Thymus (tissue), 14 donors: ENCODE data around the gene OR14C36. TPM values are rescaled to one million over a fixed set of nuclear protein-coding genes. Genes with fewer than 3 reads are reported as not detected.
"Not testable (repeated sequence)": the region's sequence is repeated elsewhere in the genome, so short reads cannot be mapped to it uniquely, and the experiment has no call there.

Experiments used
- DNase-seq, 9 donors: peaks; one replicate each; pipeline ENCODE4 v3.0.0-alpha.2; 2013; ENCODE audit warnings: low spot score in 9 of 9, low read depth in 6 of 9, missing footprints in 1 of 9
- H3K27ac ChIP-seq, 2 donors: one replicate each; pipeline ENCODE4 v1.5.1; 2013; ENCODE audit warnings: control low read depth in 1 of 2, low read depth in 1 of 2, low read length in 1 of 2, mild to moderate bottlenecking in 1 of 2, moderate library complexity in 1 of 2
- H3K27me3 ChIP-seq, 2 donors: one replicate each; pipeline ENCODE4 v1.5.1; 2013; ENCODE audit warnings: low read length in 1 of 2; ENCODE audit not compliant: control insufficient read depth in 2 of 2, insufficient read depth in 1 of 2
- H3K36me3 ChIP-seq, 2 donors: one replicate each; pipeline ENCODE4 v1.5.1; 2013; ENCODE audit warnings: low read length in 1 of 2, mild to moderate bottlenecking in 1 of 2, moderate library complexity in 1 of 2; ENCODE audit not compliant: control insufficient read depth in 2 of 2, insufficient read depth in 2 of 2
- H3K4me1 ChIP-seq, 2 donors: one replicate each; pipeline ENCODE4 v1.5.1; 2013; ENCODE audit warnings: low read length in 2 of 2; ENCODE audit not compliant: control insufficient read depth in 2 of 2, insufficient read depth in 2 of 2
- H3K4me3 ChIP-seq, 2 donors: one replicate each; pipeline ENCODE4 v1.5.1; 2013; ENCODE audit warnings: low read length in 2 of 2, control low read depth in 1 of 2, mild to moderate bottlenecking in 1 of 2
- H3K9me3 ChIP-seq, 2 donors: one replicate each; pipeline ENCODE4 v1.5.1; 2013; ENCODE audit warnings: low read length in 1 of 2, mild to moderate bottlenecking in 1 of 2; ENCODE audit not compliant: control insufficient read depth in 2 of 2, insufficient read depth in 1 of 2
- WGBS: extraction: QIAGEN DNeasy Blood & Tissue Kit; methylation state at CpG from one replicate; pipeline ENCODE4 v1.1.7; 2013; 5-methylcytosine and 5-hydroxymethylcytosine counted together
- long read RNA-seq, 10 donors: transcript quantifications; one replicate each; lab custom pipeline, GENCODE V29; 2026
- polyA plus RNA-seq: library from polyadenylated mRNA; stranded (reverse); fragments of 200-250 nt; gene quantifications from one replicate; pipeline ENCODE4 v1.2.3, GENCODE V29; 2013
- total RNA-seq: library from RNA; stranded (reverse); fragments of 120-200 nt; gene quantifications from one replicate; pipeline ENCODE4 v1.2.4, GENCODE V29; 2013
- donor health status: healthy.

Gene OR14C36, protein sequence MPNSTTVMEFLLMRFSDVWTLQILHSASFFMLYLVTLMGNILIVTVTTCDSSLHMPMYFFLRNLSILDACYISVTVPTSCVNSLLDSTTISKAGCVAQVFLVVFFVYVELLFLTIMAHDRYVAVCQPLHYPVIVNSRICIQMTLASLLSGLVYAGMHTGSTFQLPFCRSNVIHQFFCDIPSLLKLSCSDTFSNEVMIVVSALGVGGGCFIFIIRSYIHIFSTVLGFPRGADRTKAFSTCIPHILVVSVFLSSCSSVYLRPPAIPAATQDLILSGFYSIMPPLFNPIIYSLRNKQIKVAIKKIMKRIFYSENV
- not detected for total RNA-seq
- 0.07 TPM for polyA plus RNA-seq
- long read RNA-seq, donor 1, result 0 reads
- long read RNA-seq, donor 2, result 0 reads
- long read RNA-seq, donor 3, result 0 reads
- long read RNA-seq, donor 4, result 0 reads
- long read RNA-seq, donor 5, result 0 reads
- long read RNA-seq, donor 6, result 0 reads
- long read RNA-seq, donor 7, result 0 reads
- long read RNA-seq, donor 8, result 0 reads
- long read RNA-seq, donor 9, result 0 reads
- long read RNA-seq, donor 10, result 0 reads

DNA sequence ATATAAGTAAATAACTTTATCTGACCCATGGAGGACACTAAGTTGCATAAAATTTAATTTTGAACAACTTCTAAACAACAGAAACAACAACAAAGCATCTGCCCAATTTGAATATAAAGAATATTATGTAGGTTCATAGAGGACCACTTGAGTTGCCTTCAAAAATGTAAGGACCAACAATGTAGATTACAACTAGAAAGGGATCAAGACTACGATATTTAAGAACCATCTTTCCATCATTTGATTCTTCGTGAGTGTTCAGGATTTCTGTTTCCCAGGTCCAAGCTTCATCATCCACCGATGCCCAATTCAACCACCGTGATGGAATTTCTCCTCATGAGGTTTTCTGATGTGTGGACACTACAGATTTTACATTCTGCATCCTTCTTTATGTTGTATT, at the start of gene OR14C36:
TSS of gene OR14C36 (plus strand) at position 301 of the 400 bp plus-strand sequence. CDS start at position 301, 0 bp downstream.
- Histone ChIP-seq H3K36me3 (no peaks in the 10 kb centered on the region), H3K4me3 (no peak within 1 kb of the TSS), H3K9me3 (no peaks in the 10 kb centered on the region), H3K27me3 (no peaks in the 10 kb centered on the region), H3K27ac (no peak within 1 kb of the TSS), H3K4me1 (no peaks in the 10 kb centered on the region)
- 69% methylated on average over 4 of the region's 4 CpGs for WGBS
- DNase-seq, result no peak

DNA sequence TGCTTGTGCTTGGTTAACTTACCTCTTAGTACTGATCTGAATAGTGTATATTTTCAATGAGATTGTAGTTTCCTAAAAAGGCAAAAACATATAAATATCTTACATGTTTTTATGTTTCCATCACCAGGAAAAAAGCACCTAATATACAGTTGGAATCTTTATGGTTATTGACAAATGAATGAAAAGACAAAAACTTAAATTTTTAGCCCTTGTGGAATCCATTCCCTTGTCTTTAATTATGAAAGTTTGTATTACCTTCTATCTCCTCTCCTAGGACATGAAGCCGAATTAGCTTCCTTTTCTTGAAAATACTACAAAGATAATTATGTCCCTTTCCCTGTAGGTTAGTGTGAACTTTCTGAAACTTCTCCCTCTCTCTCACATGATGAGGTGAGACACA, 45.3 kb upstream of the OR14C36 start, which contains the start of gene OR2T12:
TSS of gene OR2T12 (minus strand) at position 101 of the 400 bp plus-strand sequence. CDS start 7,846 bp downstream, outside the sequence.
- Histone ChIP-seq H3K36me3 (no peaks in the 10 kb centered on the region), H3K9me3 (peaks cover 0 to 9% of the 10 kb centered on the region in 2 donors), H3K27me3 (no peaks in the 10 kb centered on the region), H3K4me3 (no peak within 1 kb of the TSS), H3K4me1 (no peaks in the 10 kb centered on the region), H3K27ac (no peak within 1 kb of the TSS)
- no peak for DNase-seq
- WGBS, result 94% methylated on average over 1 of the region's 1 CpG

DNA sequence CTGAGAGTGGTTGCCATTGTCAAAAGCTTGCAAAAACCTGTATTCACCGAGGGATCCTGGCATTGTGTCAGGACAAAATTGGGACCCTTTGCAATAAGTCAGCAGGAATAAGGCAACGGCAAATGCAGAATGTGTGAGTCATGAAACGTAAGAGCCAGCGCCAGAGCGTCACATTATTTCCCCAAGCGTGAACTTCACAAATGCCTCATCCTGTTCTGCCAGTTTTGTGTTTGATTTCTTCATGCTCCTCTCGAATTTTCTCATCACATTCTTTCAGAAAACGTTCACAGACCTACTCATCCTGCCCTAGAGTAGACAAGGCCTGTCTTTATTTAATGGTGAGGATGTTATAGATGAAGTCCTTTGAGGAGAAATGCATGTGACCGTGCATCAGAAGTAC, 42.9 kb upstream of the OR14C36 start:
- 83% methylated on average over 9 of the region's 9 CpGs for WGBS
- H3K27me3 ChIP-seq, DNase-seq: not testable (repeated sequence)

DNA sequence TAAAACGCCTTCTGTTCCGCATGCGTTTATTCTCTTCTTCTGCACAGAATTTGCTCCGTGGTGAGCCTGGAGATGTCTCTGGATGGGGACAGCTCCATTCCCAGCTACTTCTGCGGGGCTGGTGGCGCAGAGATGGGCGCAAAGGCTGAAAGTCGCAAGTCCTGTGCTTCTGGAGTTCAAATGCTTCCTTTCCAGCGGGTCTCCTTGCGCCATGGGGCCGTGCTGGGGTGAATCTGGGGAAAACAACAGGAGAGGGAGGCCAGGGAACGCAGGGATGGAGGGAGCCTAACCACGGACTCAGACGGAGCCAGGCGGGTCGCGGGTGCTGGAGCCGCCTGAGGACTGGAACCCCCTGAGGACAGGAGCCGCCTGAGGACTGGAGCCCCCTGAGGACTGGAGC, 42.5 kb upstream of the OR14C36 start:
- WGBS, result 93% methylated on average over 19 of the region's 19 CpGs

More for the DNA sequence above, 42.9 kb upstream of the OR14C36 start:
- H3K9me3 ChIP-seq, result peaks cover 0 to 13% of the 10 kb centered on the region in 2 donors
- H3K4me1 ChIP-seq, H3K4me3 ChIP-seq, H3K36me3 ChIP-seq, H3K27ac ChIP-seq: not testable (repeated sequence)

DNA sequence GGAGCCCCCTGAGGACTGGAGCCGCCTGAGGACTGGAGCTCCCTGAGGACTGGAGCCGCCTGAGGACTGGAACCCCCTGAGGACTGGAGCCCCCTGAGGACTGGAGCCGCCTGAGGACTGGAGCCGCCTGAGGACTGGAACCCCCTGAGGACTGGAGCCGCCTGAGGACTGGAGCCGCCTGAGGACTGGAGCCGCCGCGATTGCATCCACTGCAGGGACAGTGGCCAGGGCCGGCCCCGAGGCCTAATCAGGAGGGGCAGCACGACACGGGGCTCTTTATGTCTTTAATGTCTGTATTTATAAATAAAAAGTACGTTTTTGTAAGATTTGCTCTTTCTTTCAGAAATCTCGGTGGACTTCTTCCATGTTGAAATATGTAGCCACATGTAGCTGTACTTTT, 41.8 kb upstream of the OR14C36 start:
- not testable (repeated sequence) for H3K27me3 ChIP-seq, DNase-seq, H3K27ac ChIP-seq, H3K4me3 ChIP-seq, H3K36me3 ChIP-seq, H3K4me1 ChIP-seq
- H3K9me3 ChIP-seq, result peaks cover 0 to 13% of the 10 kb centered on the region in 2 donors
- 88% methylated on average over 15 of the region's 15 CpGs for WGBS

More for the DNA sequence above, 42.5 kb upstream of the OR14C36 start:
- Histone ChIP-seq H3K27me3 (no peaks in the 10 kb centered on the region), H3K36me3 (no peaks in the 10 kb centered on the region), H3K4me1 (no peaks in the 10 kb centered on the region), H3K9me3 (peaks cover 0 to 13% of the 10 kb centered on the region in 2 donors), H3K4me3 (no peak overlapping the region), H3K27ac (no peak overlapping the region)
- DNase-seq, result no peak

DNA sequence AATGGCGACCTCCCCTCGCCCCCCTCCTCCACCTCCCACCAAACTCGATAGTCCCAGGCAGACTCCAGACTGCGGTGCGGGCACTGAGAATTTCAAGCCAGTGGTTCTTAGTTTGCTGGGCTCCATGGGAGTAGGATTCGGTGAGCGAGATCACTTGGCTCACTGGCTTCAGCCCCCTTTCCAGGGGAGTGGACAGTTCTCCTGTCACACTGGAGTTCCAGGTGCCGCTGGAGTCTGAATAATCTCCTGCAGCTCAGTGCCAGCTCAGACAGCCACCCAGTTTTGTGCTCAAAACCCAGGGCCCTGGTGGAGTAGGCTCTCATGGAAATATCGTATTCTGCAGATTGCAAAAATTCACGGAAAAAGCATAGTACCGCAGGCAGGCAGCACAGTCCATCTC, 31.8 kb upstream of the OR14C36 start:
- Histone ChIP-seq H3K4me3 (no peak overlapping the region), H3K36me3 (no peaks in the 10 kb centered on the region), H3K27ac (no peak overlapping the region), H3K9me3 (peaks cover 0 to 24% of the 10 kb centered on the region in 2 donors), H3K27me3 (no peaks in the 10 kb centered on the region), H3K4me1 (no peaks in the 10 kb centered on the region)
- 87% methylated on average over 11 of the region's 11 CpGs for WGBS
- no peak for DNase-seq

DNA sequence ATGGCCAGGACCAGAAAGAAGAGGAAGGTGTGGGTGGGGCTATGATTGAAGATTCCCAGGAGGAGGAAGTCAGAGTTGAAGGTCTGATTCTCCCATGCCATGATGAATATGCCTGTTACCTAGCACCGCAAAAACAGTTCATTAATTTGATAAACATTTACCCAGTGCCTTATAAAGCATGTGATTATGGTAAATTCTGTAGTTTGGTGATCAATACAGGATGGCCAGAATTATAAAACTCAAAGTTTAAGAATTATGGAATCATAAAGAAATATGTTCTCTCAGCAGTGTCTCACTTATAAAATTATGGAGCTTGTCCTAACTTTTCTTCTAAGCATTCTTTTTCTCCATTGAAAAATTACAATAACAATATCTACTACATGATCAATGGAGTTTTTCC, 24.1 kb upstream of the OR14C36 start, which contains the start of gene OR2M7:
TSS of gene OR2M7 (minus strand) at position 101 of the 400 bp plus-strand sequence. CDS start at position 101, 0 bp downstream.
- no peaks in the 10 kb centered on the region for H3K27me3 ChIP-seq

DNA sequence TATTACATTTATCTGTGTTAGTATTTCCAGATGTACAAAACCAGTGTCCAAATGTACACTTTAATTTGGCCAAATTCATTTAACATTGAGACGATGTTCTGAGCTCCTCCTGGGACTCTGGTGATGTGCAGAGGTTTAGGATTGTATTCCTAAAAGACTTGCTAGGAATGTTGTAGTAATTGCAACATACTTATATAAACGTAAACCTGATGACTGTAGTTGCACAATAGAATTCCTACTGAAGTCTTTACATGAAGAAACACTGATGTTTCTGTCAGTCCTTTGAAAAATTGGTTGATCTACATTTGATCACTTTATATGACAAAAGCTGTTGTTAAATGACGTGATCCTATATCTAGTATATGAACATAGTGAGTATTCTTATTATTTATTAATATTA, 5.1 kb upstream of the OR14C36 start:
- WGBS, result 57% methylated on average over 3 of the region's 3 CpGs
- no peak for DNase-seq
- H3K27me3 ChIP-seq, result no peaks in the 10 kb centered on the region

More for the DNA sequence above, 24.1 kb upstream of the OR14C36 start, which contains the start of gene OR2M7:
- no peaks in the 10 kb centered on the region for H3K4me1 ChIP-seq
- no peak within 1 kb of the TSS for H3K4me3 ChIP-seq
- no peak within 1 kb of the TSS for H3K27ac ChIP-seq
- no peaks in the 10 kb centered on the region for H3K9me3 ChIP-seq
- no peak for DNase-seq
- H3K36me3 ChIP-seq, result no peaks in the 10 kb centered on the region
- 96% methylated on average over 1 of the region's 1 CpG for WGBS

DNA sequence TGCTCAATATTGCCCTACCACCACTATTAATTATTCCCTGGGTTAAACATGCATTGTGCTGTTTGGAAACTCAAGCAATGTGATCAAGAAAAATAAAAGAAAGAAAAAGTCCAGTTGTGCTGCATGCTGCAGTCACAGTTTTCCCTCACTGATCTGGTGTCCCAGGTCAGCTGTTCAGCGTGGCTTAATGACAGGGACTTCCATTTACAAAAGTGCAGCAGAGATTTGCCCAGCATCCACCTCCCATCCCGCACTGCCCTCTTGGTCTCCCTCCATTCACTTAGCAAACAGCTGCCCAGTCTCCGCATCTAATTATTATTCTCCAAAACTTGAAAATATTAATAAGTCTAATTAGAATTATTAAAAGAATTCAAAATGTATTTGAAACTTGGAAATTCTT, 10.8 kb downstream of the OR14C36 start:
- Histone ChIP-seq H3K36me3 (no peaks in the 10 kb centered on the region), H3K4me3 (no peak overlapping the region), H3K27me3 (no peaks in the 10 kb centered on the region), H3K4me1 (no peaks in the 10 kb centered on the region), H3K9me3 (no peaks in the 10 kb centered on the region), H3K27ac (no peak overlapping the region)
- WGBS, result 89% methylated on average over 3 of the region's 3 CpGs
- DNase-seq, result no peak

More for the DNA sequence above, 5.1 kb upstream of the OR14C36 start:
- no peaks in the 10 kb centered on the region for H3K9me3 ChIP-seq
- H3K27ac ChIP-seq, result no peak overlapping the region
- no peaks in the 10 kb centered on the region for H3K4me1 ChIP-seq
- no peaks in the 10 kb centered on the region for H3K36me3 ChIP-seq
- H3K4me3 ChIP-seq, result no peak overlapping the region
